ENCODE results near the gene MIAT. TPM values are rescaled to one million over a fixed set of nuclear protein-coding genes. Genes with fewer than 3 reads are reported as not detected.
A peak's percentile ranks its signal among the peaks of the same experiment; 100 is the strongest.

Gene MIAT
- total and polyA plus RNA-seq, 2 of the 8 experiments (the other 6 are each of a cell fraction or from before 2014, with no cell fraction given), result 27.6 to 36.0 TPM

DNA sequence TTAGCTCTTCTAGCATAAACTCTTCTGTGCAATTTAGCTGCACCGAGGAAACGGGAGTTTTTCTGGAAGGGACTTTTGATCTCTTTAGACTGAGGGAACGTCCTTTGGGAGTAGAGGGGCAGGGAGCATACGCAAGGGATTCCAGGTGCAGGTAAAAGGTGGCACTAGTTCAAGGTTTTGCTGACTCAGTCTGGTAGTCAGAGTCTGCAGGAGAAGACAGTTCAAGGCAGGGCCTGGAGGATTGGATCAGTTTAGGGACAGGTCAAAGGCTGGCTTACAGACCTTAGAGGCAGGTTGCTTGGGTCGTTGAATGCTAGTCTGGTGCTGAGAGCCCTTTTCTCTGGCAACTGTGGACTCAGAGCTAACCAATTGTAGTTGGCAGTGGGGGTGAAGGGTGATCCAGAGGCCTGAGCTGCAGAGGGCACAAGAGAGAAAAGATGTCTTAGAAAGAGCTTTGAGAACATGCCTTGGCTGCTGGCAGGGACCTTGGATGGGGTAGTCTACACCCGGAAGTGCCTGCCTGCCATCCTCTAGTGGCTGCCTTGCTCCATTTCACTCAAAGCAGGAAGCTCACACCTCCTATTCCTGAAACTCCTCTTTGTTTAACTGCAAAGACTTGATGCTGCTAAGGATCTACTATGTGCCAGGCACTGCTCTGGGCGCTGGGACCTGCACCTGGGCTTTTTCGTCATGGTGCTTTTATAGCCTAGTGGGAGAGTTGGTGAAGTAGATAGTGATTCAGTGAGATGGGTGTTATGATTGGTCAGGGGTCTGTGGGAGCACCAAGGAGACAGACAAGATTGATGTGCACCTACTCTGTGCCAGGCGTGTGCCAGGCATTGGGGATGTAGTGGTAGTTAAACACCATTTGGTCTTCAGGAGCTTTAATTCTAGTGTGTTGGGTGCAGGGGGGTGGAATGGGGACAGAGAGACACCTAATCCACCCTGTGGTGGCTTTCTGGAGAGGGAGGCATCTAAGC, 17.1 kb downstream of the MIAT start:
- Histone ChIP-seq H4K8ac (ENCODE audit: extremely low read depth, insufficient read depth, low read length) (no peak overlapping the region), H3K4me3 (ENCODE audit: extremely low read depth in 1 of 4, insufficient read depth in 2 of 4, low read depth in 3 of 4, low read length in 4 of 4) (peak overlapping the region in 1 of 4 experiments; percentile 70; a peak in 2 of 8 replicates), H4K5ac (ENCODE audit: insufficient read length, low read depth, low read length) (no peak overlapping the region), H3K4me1 (replicated peaks in 1 of 4; ENCODE audit: control insufficient read depth in 3 of 4, insufficient read depth in 4 of 4, low read length in 3 of 4) (peaks cover 4 to 21% (median 14%) of the 10 kb centered on the region in 4 experiments), H2AK5ac (ENCODE audit: low read depth, low read length) (peak overlapping the region; percentile 79), H3K23ac (ENCODE audit: insufficient read length) (no peak overlapping the region), H4K20me1 (replicated peaks in 1 of 2; ENCODE audit: control insufficient read depth in 1 of 2, insufficient read depth in 2 of 2, low read length in 2 of 2) (no peaks in the 10 kb centered on the region), H3K18ac (ENCODE audit: extremely low read depth, low read length) (peak overlapping the region; percentile 0; the same call in 1 of the 2 replicates), H3K23me2 (ENCODE audit: low read depth, low read length) (peaks cover 11% of the 10 kb centered on the region), H2BK15ac (ENCODE audit: low read length) (0 out of 2 replicates have a peak overlapping the region, but pooled peaks have one; percentile 18), H3K79me1 (ENCODE audit: low read depth, low read length) (peaks cover 5% of the 10 kb centered on the region), H2AFZ (ENCODE audit: low read length) (no peak overlapping the region), H3K27me3 (replicated peaks in 1 of 4; ENCODE audit: control insufficient read depth in 3 of 4, extremely low read depth in 1 of 4, insufficient read depth in 3 of 4, low read length in 3 of 4) (no peaks in the 10 kb centered on the region), H3K27ac (ENCODE audit: low read depth, low read length) (no peak overlapping the region), H2BK20ac (ENCODE audit: low read length) (no peak overlapping the region), H3K9me3 (ENCODE audit: insufficient read depth in 2 of 2, low read depth in 1 of 2, low read length in 1 of 2) (no peaks in the 10 kb centered on the region), H3K14ac (ENCODE audit: insufficient read length) (no peak overlapping the region), H2BK5ac (ENCODE audit: low read depth, low read length) (no peak overlapping the region), H3K4ac (replicated peaks; ENCODE audit: insufficient read length, low read depth, low read length) (no peak overlapping the region), H3K4me2 (ENCODE audit: insufficient read depth in 1 of 2, low read depth in 2 of 2, low read length in 2 of 2) (peak overlapping the region in 1 of 2 experiments; percentile 100; a peak in 1 of 4 replicates), H3K79me2 (ENCODE audit: control insufficient read depth in 1 of 2, insufficient read depth in 2 of 2, low read length in 2 of 2) (peaks cover 0 to 8% of the 10 kb centered on the region in 2 experiments; a peak in 2 of 4 replicates), H4K91ac (replicated peaks; ENCODE audit: insufficient read length, low read length) (no peak overlapping the region), H2BK12ac (ENCODE audit: low read depth, low read length) (no peak overlapping the region), H3K9ac (replicated peaks in 1 of 4; ENCODE audit: extremely low read depth in 1 of 4, low read depth in 3 of 4, low read length in 3 of 4) (no peak overlapping the region), H2BK120ac (replicated peaks; ENCODE audit: low read depth, low read length) (no peak overlapping the region), H3K56ac (replicated peaks; ENCODE audit: insufficient read length, low read depth, low read length) (no peak overlapping the region), H3K36me3 (ENCODE audit: control insufficient read depth in 2 of 4, insufficient read depth in 4 of 4, low read length in 3 of 4) (peaks cover 0 to 3% (median under 1%) of the 10 kb centered on the region in 4 experiments; a peak in 3 of 8 replicates)
- ChIA-PET CTCF (ENCODE audit: partially characterized antibody) (interaction anchor here (0.8 to 1.9 kb wide), 12 partner anchors 9 to 196 kb away, joined by 3 to 9 read pairs (median 3); partner anchors contain the start of genes HPS4 and SRRD), POLR2A (ENCODE audit: partially characterized antibody) (interaction anchor here (0.8 to 5.3 kb wide), 13 partner anchors 9 to 632 kb away, joined by 3 to 43 read pairs (median 3); partner anchors contain the start of genes MIAT and TFIP11)
- peak; percentile 59 for TF ChIP-seq POLR2AphosphoS5 (IDR thresholded peaks at IDR 0.05; ENCODE audit: low read depth, low read length)
- TF ChIP-seq CHD2 (IDR thresholded peaks at IDR 0.05; ENCODE audit: low read length), result no peak
- 92% methylated on average over 9 of the region's 9 CpGs; no CpG with 5 or more reads in 1 of the 2 experiments for WGBS, 2 experiments (ENCODE audit: extremely low coverage in 1 of 2, insufficient coverage in 1 of 2, insufficient read length in 1 of 2, insufficient replicate concordance in 2 of 2, low coverage in 1 of 2, low lambda C conversion rate in 2 of 2, missing lambda C conversion rate in 1 of 2)
- DNase-seq (ENCODE audit: low read depth in 1 of 2, low spot score in 2 of 2) (no peak), FAIRE-seq (no peak)

All from H1 (cell line).